Stomach (tissue), 4 donors: Measurements from ENCODE around the gene ERAL1.

Source experiments
- POLR2A ChIP-seq, 4 donors: fragments of 450-650 bp; IDR thresholded peaks; one replicate each; pipeline ENCODE4 v1.6.1; 2016; ENCODE audit warnings: antibody characterized with exemption in 4 of 4, control low read depth in 2 of 4, mild to moderate bottlenecking in 1 of 4, moderate library complexity in 1 of 4
- POLR2AphosphoS5 ChIP-seq, 3 donors: sonication (generic); formaldehyde crosslinking; IDR thresholded peaks; one replicate each; pipeline ENCODE4 v1.6.1; 2016; ENCODE audit warnings: antibody characterized with exemption in 3 of 3
- TF ChIP-seq, protein P1 (sequence below), 7 experiments: fragments of 450-650 bp in 4 of 7; fragments of 200-600 bp in 3 of 7; sonication (generic) in 3 of 7; IDR thresholded peaks; one replicate each; pipeline ENCODE4 v1.5.1; 2016 to 2019; ENCODE audit warnings: antibody characterized with exemption in 7 of 7, control low read depth in 2 of 7, mild to moderate bottlenecking in 1 of 7

DNA sequence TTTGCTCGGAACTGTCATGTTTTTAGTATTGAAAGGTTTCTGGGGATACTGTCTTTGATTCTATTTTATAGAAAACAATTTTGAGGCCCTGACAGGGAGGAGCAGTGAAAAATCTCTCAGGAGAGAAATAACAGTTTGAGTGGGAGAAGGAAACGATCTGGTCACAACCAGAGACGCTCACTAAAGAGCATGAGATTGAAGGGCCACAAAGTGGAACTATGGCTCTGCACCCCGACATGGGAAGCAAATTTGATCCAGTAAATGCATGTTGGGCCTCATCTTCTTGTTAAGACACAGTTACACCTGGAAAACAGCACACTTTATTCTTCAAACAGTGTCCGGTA lies 492 bp downstream of the ERAL1 start:
- TF ChIP-seq, protein P1, sequence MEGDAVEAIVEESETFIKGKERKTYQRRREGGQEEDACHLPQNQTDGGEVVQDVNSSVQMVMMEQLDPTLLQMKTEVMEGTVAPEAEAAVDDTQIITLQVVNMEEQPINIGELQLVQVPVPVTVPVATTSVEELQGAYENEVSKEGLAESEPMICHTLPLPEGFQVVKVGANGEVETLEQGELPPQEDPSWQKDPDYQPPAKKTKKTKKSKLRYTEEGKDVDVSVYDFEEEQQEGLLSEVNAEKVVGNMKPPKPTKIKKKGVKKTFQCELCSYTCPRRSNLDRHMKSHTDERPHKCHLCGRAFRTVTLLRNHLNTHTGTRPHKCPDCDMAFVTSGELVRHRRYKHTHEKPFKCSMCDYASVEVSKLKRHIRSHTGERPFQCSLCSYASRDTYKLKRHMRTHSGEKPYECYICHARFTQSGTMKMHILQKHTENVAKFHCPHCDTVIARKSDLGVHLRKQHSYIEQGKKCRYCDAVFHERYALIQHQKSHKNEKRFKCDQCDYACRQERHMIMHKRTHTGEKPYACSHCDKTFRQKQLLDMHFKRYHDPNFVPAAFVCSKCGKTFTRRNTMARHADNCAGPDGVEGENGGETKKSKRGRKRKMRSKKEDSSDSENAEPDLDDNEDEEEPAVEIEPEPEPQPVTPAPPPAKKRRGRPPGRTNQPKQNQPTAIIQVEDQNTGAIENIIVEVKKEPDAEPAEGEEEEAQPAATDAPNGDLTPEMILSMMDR (IDR thresholded peaks at IDR 0.05) = no peak
- no peak for TF ChIP-seq POLR2AphosphoS5 (IDR thresholded peaks at IDR 0.05)
- TF ChIP-seq POLR2A (IDR thresholded peaks at IDR 0.05) = no peak
